Stimulated activated CD8-positive, alpha-beta memory T cell treated with anti-CD3 and anti-CD28 coated beads, Interleukin-12 subunit alpha, Interleukin-12 subunit beta, amount 100 ng/mL, for 24 hours (primary cell): ENCODE data around the gene CHI3L1.

ENCODE experiments used
- DNase-seq: peaks from one replicate; pipeline ENCODE4 v3.0.0-alpha.2; 2020; ENCODE audit errors: extremely low read depth

CHI3L1 gene

DNA sequence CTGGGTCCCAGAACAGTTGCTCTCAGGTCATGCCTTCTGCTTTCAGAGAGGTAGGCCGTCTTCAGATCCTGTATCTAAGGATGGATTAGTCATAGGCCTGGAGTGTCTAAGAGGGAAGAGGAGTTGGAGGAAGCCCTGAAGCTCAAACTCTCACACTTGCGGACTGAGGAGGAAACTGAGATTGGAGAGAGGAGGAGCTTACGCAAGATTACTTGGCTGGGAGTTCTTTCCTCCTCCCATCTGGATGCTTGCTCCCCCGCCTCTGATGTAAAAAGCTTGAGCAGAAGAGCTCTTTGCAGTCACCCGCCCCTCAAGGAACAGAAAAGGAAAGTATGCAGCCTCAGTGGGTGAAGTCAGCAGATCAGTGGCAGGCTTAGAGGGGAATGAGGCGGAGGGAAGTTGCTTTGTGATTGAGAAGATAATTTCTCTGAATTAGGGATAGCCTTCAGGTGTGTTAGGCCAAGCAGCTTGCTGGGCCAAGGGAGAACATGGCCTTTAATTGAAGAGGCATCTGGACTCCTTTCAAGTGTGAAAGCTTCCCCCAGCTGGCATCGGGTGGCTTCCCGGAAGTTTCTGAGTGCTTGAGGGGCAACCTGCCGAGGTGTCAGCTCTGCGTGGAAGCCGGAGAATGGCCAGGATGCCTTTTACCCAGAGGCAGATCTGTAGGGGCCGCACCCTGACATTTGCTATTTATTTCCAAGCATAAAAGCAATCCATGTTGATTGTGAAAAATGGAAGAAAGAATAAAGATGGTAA is 52.4 kb downstream of the CHI3L1 start:
- no peak for DNase-seq

GRCh38 chr1:203131548-203132200 is 54.8 kb downstream of the CHI3L1 start:
- DNase-seq = no peak

- DNase-seq = no peak
These were observed 56.0 kb downstream of the CHI3L1 start for GRCh38 chr1:203130358-203130985.

DNA sequence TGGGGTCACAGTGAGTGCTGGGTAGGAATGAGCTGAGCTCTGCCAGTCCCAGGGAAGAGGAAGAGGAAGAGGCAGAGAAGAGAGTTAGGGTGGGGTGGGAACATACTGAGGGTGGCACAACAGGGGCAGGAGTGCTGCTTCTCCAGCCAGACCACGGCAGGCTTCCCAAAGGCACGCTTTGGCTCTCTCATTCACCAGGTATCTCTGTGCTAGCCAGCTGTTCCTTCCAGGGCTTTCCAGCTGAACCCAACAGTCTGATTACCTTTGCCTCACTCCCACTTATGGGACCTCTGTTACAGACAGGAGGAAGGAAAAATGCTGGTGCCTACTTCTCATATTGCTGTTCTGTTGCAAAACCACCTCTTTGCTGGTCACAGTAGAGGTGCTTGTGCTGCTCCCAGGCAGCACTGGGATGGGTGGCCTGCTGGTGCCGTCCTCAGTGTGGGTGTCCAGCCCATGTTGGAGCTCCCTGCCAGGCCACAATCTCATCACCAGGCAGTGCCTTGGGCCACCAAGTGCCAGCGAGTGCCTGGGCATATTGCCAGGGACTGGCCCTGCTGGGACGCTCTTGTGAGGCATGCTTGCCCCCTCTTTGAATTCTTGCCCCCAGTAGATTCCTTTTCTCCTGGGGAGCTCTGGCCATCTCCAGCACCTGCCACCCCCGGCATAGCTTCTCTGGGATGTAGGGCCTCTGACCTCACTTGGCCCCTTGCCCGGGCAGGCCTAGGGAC is 56.8 kb downstream of the CHI3L1 start:
- no peak for DNase-seq
